SK-N-SH (cell line): ENCODE measurements around the gene GSTM3.

ENCODE experiments used
- EP300 ChIP-seq, 2 experiments: IDR thresholded peaks; 2 replicates each; pipeline versions ENCODE4 v1.4.0 to v1.6.1; 2012; ENCODE audit warnings: borderline replicate concordance in 1 of 2, low read depth in 1 of 2, low read length in 1 of 2
- EZH2phosphoT487 ChIP-seq: fragments of 200-600 bp; sonication (generic); IDR thresholded peaks from 2 replicates; pipeline ENCODE4 v1.6.1; 2017; ENCODE audit warnings: low read depth, mixed run types, mild to moderate bottlenecking, antibody characterized with exemption, moderate library complexity, borderline replicate concordance
- FOSL2 ChIP-seq: IDR thresholded peaks from 2 replicates; pipeline ENCODE4 v1.4.0; 2012; ENCODE audit warnings: low read depth, mild to moderate bottlenecking, moderate library complexity, borderline replicate concordance
- FOXM1 ChIP-seq: IDR thresholded peaks from 2 replicates; pipeline ENCODE4 v1.4.0; 2012; ENCODE audit warnings: low read depth, mild to moderate bottlenecking
- SMC3 ChIP-seq: IDR thresholded peaks from 2 replicates; pipeline ENCODE4 v1.6.1; 2012; ENCODE audit warnings: low read depth, low read length, improper control_type of control experiment
- TF ChIP-seq, protein P1 (sequence below): fragments of 200-600 bp; sonication (generic); IDR thresholded peaks from 2 replicates; pipeline ENCODE4 v1.6.1; 2017; ENCODE audit warnings: antibody characterized with exemption, mild to moderate bottlenecking, moderate library complexity

DNA sequence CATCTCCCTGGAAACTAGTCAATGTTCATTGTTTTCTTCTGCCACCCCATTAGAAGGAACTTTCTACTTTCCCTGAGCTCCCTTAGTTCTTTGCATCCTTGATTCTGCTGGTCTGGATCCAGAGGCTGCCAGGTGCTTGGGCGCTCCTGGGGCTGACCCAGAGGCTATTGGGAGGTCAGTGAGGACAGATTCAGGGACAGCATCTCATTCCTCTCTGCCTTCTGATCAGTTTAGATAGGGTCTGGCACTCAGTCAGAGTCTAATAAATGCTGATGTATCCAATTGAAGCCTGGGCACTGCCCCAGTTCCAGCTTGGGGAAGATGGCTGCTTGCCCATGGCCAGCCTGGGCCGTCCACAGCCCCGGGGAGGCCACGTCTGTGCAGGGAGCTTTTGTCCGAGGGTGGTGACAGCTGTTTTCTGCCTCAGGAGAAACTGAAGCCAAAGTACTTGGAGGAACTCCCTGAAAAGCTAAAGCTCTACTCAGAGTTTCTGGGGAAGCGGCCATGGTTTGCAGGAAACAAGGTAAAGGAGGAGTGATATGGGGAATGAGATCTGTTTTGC, 50.9 kb downstream of the GSTM3 start:
- TF ChIP-seq EZH2phosphoT487, result no peak
- TF ChIP-seq, protein P1, sequence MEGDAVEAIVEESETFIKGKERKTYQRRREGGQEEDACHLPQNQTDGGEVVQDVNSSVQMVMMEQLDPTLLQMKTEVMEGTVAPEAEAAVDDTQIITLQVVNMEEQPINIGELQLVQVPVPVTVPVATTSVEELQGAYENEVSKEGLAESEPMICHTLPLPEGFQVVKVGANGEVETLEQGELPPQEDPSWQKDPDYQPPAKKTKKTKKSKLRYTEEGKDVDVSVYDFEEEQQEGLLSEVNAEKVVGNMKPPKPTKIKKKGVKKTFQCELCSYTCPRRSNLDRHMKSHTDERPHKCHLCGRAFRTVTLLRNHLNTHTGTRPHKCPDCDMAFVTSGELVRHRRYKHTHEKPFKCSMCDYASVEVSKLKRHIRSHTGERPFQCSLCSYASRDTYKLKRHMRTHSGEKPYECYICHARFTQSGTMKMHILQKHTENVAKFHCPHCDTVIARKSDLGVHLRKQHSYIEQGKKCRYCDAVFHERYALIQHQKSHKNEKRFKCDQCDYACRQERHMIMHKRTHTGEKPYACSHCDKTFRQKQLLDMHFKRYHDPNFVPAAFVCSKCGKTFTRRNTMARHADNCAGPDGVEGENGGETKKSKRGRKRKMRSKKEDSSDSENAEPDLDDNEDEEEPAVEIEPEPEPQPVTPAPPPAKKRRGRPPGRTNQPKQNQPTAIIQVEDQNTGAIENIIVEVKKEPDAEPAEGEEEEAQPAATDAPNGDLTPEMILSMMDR, result no peak
- no peak for TF ChIP-seq FOXM1
- no peak for TF ChIP-seq EP300 (IDR thresholded peaks at IDR 0.05; ENCODE audit: borderline replicate concordance in 1 of 2, low read depth in 1 of 2, low read length in 1 of 2)
- TF ChIP-seq SMC3, result no peak
- TF ChIP-seq FOSL2, result no peak
